CD4-positive, alpha-beta memory T cell (primary cell): Measurements from ENCODE around the gene DYSF. TPM values are rescaled to one million over a fixed set of nuclear protein-coding genes. Genes with fewer than 3 reads are reported as not detected.

ENCODE experiments used
- CTCF ChIA-PET: fragments of 350-600 bp; sonication (Branson Sonifier 250); formaldehyde crosslinking; loops from one replicate; lab custom pipeline; 2021; ENCODE audit warnings: inconsistent platforms; ENCODE audit not compliant: partially characterized antibody; lab: Charles Lee
- POLR2A ChIA-PET: fragments of 350-600 bp; sonication (Branson Sonifier 250); formaldehyde crosslinking; loops from one replicate; lab custom pipeline; 2021; ENCODE audit not compliant: partially characterized antibody; lab: Charles Lee
- DNase-seq, 5 donors: peaks; one replicate each; pipeline versions ENCODE4 v3.0.0 to v3.0.0-alpha.2; 2020 to 2022; ENCODE audit warnings: mixed read lengths in 1 of 5
- H3K27ac ChIP-seq: one replicate; pipeline ENCODE4 v1.7.0; 2013; ENCODE audit warnings: low read depth, low read length
- H3K27me3 ChIP-seq: 2 replicates; pipeline ENCODE4 v1.7.0; 2013; ENCODE audit warnings: mild to moderate bottlenecking, low read length, moderate library complexity; ENCODE audit not compliant: insufficient read depth
- H3K36me3 ChIP-seq: 2 replicates; pipeline ENCODE4 v1.7.0; 2013; ENCODE audit warnings: mild to moderate bottlenecking, low read length, moderate library complexity; ENCODE audit not compliant: insufficient read depth
- H3K4me1 ChIP-seq: 2 replicates; pipeline ENCODE4 v1.7.0; 2013; ENCODE audit warnings: mild to moderate bottlenecking, low read length, moderate library complexity; ENCODE audit not compliant: insufficient read depth
- H3K4me3 ChIP-seq, 2 donors: one replicate each; pipeline ENCODE4 v1.7.0; 2013; ENCODE audit warnings: low read length in 2 of 2, mild to moderate bottlenecking in 1 of 2
- H3K9me3 ChIP-seq, 2 donors: one replicate each; pipeline ENCODE4 v1.7.0; 2013; ENCODE audit warnings: low read length in 2 of 2, control low read depth in 1 of 2; ENCODE audit not compliant: control insufficient read depth in 1 of 2
- H3K27ac Mint-ChIP-seq, 7 donors: one replicate each; pipeline ENCODE4 v1.8.0; 2020 to 2021; ENCODE audit warnings: mixed read lengths in 7 of 7, mild to moderate bottlenecking in 6 of 7, inconsistent platforms in 3 of 7, moderate library complexity in 3 of 7
- H3K27me3 Mint-ChIP-seq, 2 donors: one replicate each; pipeline ENCODE4 v1.8.0; 2020 to 2021; ENCODE audit warnings: mixed read lengths in 2 of 2
- H3K36me3 Mint-ChIP-seq, 2 donors: one replicate each; pipeline ENCODE4 v1.8.0; 2020 to 2021; ENCODE audit warnings: mixed read lengths in 2 of 2, inconsistent platforms in 1 of 2, mild to moderate bottlenecking in 1 of 2
- H3K4me1 Mint-ChIP-seq, 4 donors: one replicate each; pipeline ENCODE4 v1.8.0; 2020 to 2021; ENCODE audit warnings: mixed read lengths in 4 of 4, mild to moderate bottlenecking in 1 of 4
- H3K4me3 Mint-ChIP-seq, 8 donors: one replicate each; pipeline ENCODE4 v1.8.0; 2020 to 2021; ENCODE audit warnings: mixed read lengths in 8 of 8, mild to moderate bottlenecking in 7 of 8, moderate library complexity in 6 of 8, inconsistent platforms in 3 of 8
- H3K9me3 Mint-ChIP-seq, 8 donors: one replicate each; pipeline ENCODE4 v1.8.0; 2020 to 2021; ENCODE audit warnings: mixed read lengths in 8 of 8, mild to moderate bottlenecking in 5 of 8, inconsistent platforms in 3 of 8, moderate library complexity in 1 of 8
- intact Hi-C: fragments of 100-400 bp; cut with micrococcal nuclease; formaldehyde crosslinking; loops from one replicate; pipeline ENCODE4 v1.15.1; 2023
- polyA plus RNA-seq, 2 donors: library from polyadenylated mRNA; unstranded; fragments of 300-500 nt; fragmentation: Illumina TruSeq; gene quantifications; one replicate each; pipeline ENCODE4 v1.2.3, GENCODE V29; 2021
- total RNA-seq, 2 experiments: library from RNA; stranded (reverse); gene quantifications; one replicate each; pipeline ENCODE4 v1.2.3, GENCODE V29; 2021

The DYSF gene
- total and polyA plus RNA-seq, 4 experiments from 2014 or later, result 0.28 to 0.49 TPM; not detected in 2

DNA sequence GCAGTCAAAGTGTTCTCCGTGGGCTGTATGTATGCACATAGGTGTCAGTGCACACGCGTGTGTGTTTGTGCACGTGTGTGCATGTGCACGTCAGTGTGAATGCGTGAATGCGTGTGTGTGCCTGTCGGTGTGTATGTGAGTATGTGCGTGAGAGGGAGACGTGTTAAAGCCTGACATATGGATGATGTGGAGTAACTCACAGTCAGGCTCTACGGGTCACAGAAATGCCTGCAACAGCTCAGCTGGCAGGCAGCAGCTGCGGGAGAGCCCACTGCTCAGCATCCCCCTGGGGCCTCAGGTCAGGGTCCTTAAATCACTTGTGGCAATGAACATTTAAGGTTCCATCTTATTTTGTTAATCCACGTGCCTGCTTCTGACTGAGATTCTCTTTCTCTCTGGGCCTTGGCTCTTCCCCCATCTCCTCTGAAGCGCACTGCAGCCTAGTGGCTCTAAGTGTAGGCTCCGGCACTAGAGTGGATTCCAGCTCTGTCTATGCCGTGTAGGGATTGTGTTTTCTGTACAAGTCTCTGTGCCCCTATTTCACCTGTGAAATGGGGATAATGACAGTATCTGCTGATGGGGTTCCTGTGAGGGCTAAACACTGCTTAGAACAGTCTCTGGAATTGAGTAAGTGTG, 63.0 kb downstream of the DYSF start:
- no peaks in the 10 kb centered on the region for H3K4me1 ChIP-seq
- no peak overlapping the region for H3K27ac ChIP-seq
- peak overlapping the region in 1 of 7 donors; percentile 9 for H3K27ac Mint-ChIP-seq
- no peak overlapping the region for H3K4me3 Mint-ChIP-seq
- no peaks in the 10 kb centered on the region for H3K4me1 Mint-ChIP-seq
- intact Hi-C loops, result no loop called here
- POLR2A ChIA-PET, result no interaction called here
- no peaks in the 10 kb centered on the region for H3K27me3 ChIP-seq
- no peaks in the 10 kb centered on the region for H3K9me3 Mint-ChIP-seq
- no peak for DNase-seq
- CTCF ChIA-PET, result interaction anchor here (0.9 to 16.7 kb wide), 4 partner anchors 8 to 217 kb away, joined by 3 to 391 read pairs (median 6); no protein-coding TSS in a partner anchor
- H3K4me3 ChIP-seq, result no peak overlapping the region
- peaks cover 4 to 10% of the 10 kb centered on the region in 2 donors for H3K27me3 Mint-ChIP-seq
- no peaks in the 10 kb centered on the region for H3K36me3 ChIP-seq
- no peaks in the 10 kb centered on the region for H3K36me3 Mint-ChIP-seq
- H3K9me3 ChIP-seq, result no peaks in the 10 kb centered on the region

DNA sequence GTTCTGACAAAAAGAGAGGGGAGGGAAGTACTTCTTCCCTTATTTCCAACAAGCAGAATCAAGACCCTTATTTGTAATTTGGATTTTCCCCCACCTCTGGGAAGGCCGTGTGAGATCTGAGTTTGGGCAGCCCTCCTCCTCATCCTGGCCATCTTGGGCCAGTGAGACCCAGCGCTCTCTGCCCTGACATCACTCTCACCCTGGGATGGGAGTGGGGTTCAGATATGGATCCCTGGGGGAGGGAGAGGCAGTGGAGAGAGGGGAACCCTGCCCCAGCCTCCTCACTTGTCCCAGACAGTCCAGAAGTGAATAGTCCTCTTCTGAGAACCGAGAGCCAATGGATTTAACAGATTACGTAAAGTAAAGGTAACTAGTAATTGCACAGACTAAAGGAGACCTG, 64.5 kb downstream of the DYSF start:
- H3K27me3 ChIP-seq, result no peaks in the 10 kb centered on the region
- Mint-ChIP-seq H3K4me3 (no peak overlapping the region), H3K36me3 (no peaks in the 10 kb centered on the region), H3K9me3 (no peaks in the 10 kb centered on the region), H3K27ac (no peak overlapping the region), H3K27me3 (peaks cover 9 to 18% of the 10 kb centered on the region in 2 donors), H3K4me1 (no peaks in the 10 kb centered on the region)
- intact Hi-C loops, result no loop called here
- no peaks in the 10 kb centered on the region for H3K9me3 ChIP-seq
- DNase-seq, result no peak
- H3K27ac ChIP-seq, result no peak overlapping the region
- ChIA-PET POLR2A (no interaction called here), CTCF (interaction anchor here (1.6 to 16.7 kb wide), 2 partner anchors 10 to 219 kb away, joined by 8 to 391 read pairs; no protein-coding TSS in a partner anchor)
- H3K4me3 ChIP-seq, result no peak overlapping the region
- no peaks in the 10 kb centered on the region for H3K4me1 ChIP-seq
- H3K36me3 ChIP-seq, result no peaks in the 10 kb centered on the region

DNA sequence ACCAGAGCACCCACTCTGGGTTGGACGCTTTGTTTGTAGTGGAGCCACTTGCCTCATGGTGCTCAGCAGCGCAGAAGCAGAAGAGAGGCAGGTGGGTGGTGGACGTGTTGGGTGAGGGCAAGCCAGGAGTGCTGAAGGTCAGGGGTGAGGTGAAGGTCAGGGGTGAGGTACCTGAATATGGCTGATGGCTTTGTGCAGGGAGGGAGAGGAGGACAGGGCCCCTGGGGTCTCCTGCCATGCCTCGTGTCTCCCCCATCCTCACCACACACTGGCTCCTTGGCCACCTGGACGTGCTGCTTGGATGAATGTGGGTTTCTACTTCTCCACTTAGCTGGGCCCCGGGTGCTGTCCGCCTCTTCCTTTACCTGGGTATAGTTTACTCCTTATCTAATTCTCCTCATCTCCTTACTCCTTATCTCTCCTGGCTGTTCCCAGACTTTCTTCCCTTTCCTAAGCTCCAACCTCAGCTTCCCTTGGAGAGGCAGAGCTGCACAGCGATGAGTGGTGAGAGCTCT, 68.1 kb downstream of the DYSF start:
- Mint-ChIP-seq H3K27me3 (peaks cover 25 to 29% of the 10 kb centered on the region in 2 donors), H3K27ac (no peak overlapping the region), H3K36me3 (no peaks in the 10 kb centered on the region), H3K4me3 (no peak overlapping the region), H3K9me3 (peaks cover 0 to 2% (median 0%) of the 10 kb centered on the region in 8 donors), H3K4me1 (no peaks in the 10 kb centered on the region)
- POLR2A ChIA-PET, result no interaction called here
- CTCF ChIA-PET, result interaction anchor here (0.8 to 1.2 kb wide), 2 partner anchors 9 to 222 kb away, joined by 3 to 5 read pairs; no protein-coding TSS in a partner anchor
- H3K27ac ChIP-seq, result no peak overlapping the region
- H3K27me3 ChIP-seq, result peaks cover 4% of the 10 kb centered on the region
- no peaks in the 10 kb centered on the region for H3K36me3 ChIP-seq
- H3K4me1 ChIP-seq, result no peaks in the 10 kb centered on the region
- no peak for DNase-seq
- H3K4me3 ChIP-seq, result no peak overlapping the region
- H3K9me3 ChIP-seq, result no peaks in the 10 kb centered on the region
- intact Hi-C loops, result no loop called here

DNA sequence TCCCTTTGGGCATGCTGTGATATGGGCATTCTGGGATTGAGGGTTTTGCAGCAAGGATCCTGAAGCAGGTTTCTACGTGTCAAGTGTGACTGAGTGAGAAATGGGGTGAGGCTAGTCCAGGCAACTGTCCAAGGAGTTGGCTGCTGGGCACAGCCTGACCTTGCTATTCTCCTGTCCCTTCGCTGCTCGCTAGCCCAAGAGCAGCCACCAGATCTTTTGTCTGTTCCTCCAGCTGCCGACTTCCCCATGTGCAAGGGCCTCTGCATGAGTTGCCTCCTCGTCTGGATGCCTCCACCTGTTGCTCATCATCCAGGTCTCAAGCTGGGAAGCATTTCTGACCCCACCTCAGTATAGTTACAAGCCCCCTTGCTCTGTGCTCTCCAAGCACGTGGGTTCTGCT, 71.1 kb downstream of the DYSF start:
- Histone ChIP-seq H3K9me3 (no peaks in the 10 kb centered on the region), H3K27me3 (peaks cover 4% of the 10 kb centered on the region), H3K4me3 (no peak overlapping the region), H3K4me1 (no peaks in the 10 kb centered on the region), H3K27ac (no peak overlapping the region), H3K36me3 (no peaks in the 10 kb centered on the region)
- no peaks in the 10 kb centered on the region for H3K4me1 Mint-ChIP-seq
- H3K27ac Mint-ChIP-seq, result no peak overlapping the region
- H3K4me3 Mint-ChIP-seq, result no peak overlapping the region
- intact Hi-C loops, result no loop called here
- CTCF ChIA-PET, result no interaction called here
- POLR2A ChIA-PET, result no interaction called here
- H3K9me3 Mint-ChIP-seq, result peaks cover 0 to 2% (median 0%) of the 10 kb centered on the region in 8 donors
- no peaks in the 10 kb centered on the region for H3K36me3 Mint-ChIP-seq
- DNase-seq, result no peak
- peaks cover 25 to 43% of the 10 kb centered on the region in 2 donors for H3K27me3 Mint-ChIP-seq

DNA sequence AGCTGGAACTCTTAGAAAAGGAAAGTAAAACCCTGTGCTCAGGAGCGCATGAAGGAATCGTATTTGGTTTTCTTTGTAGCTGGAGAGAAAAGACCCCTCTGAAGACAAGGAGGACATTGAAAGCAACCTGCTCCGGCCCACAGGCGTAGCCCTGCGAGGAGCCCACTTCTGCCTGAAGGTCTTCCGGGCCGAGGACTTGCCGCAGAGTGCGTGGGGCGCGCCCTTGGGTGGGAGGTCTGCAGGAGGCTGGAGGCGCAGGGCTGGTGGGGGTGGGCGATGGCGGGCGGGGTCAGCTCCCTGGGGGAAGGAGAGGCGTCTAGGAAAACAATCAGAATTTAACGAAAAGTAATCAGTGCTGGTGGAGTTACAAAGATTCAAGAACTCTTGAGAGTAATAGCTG, 72.8 kb downstream of the DYSF start:
- H3K9me3 ChIP-seq, result no peaks in the 10 kb centered on the region
- Mint-ChIP-seq H3K4me3 (no peak overlapping the region), H3K9me3 (peaks cover 0 to 2% (median 0%) of the 10 kb centered on the region in 8 donors), H3K27ac (no peak overlapping the region), H3K4me1 (no peaks in the 10 kb centered on the region), H3K36me3 (no peaks in the 10 kb centered on the region), H3K27me3 (peaks cover 24 to 46% of the 10 kb centered on the region in 2 donors)
- CTCF ChIA-PET, result interaction anchor here (0.6 to 1.5 kb wide), 2 partner anchors 16 to 187 kb away, joined by 3 to 8 read pairs; no protein-coding TSS in a partner anchor
- POLR2A ChIA-PET, result no interaction called here
- no peaks in the 10 kb centered on the region for H3K36me3 ChIP-seq
- intact Hi-C loops, result no loop called here
- H3K27ac ChIP-seq, result no peak overlapping the region
- H3K4me3 ChIP-seq, result no peak overlapping the region
- no peak for DNase-seq
- peaks cover 4% of the 10 kb centered on the region for H3K27me3 ChIP-seq
- H3K4me1 ChIP-seq, result no peaks in the 10 kb centered on the region

DNA sequence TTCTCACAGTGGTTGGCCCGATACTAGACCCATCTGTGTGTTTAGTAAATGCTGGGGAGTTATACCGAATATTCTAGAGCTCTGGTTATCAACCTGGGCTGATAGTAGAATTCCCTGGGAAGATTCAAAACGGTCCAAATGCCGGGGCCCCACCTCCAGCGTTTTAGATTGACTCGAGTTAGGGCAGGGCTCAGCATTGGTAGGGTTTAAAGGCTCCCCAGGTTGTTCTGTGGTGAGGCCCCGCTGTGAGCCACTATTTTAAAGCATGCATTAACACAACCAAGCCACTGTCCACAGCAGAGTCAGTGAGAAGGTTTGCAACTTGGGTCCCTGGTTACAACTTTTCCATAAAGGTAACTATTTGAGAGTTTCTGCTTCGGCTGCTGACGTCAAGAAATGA, 73.6 kb downstream of the DYSF start:
- Histone ChIP-seq H3K4me1 (no peaks in the 10 kb centered on the region), H3K27me3 (peaks cover 4% of the 10 kb centered on the region), H3K9me3 (no peaks in the 10 kb centered on the region), H3K4me3 (no peak overlapping the region), H3K27ac (no peak overlapping the region), H3K36me3 (no peaks in the 10 kb centered on the region)
- no peaks in the 10 kb centered on the region for H3K4me1 Mint-ChIP-seq
- no peak for DNase-seq
- intact Hi-C loops, result no loop called here
- ChIA-PET CTCF (interaction anchor here (1.1 to 1.5 kb wide), 2 partner anchors 10 to 16 kb away, joined by 3 to 8 read pairs; no protein-coding TSS in a partner anchor), POLR2A (no interaction called here)
- no peaks in the 10 kb centered on the region for H3K36me3 Mint-ChIP-seq
- H3K4me3 Mint-ChIP-seq, result no peak overlapping the region
- H3K9me3 Mint-ChIP-seq, result peaks cover 0 to 2% (median 0%) of the 10 kb centered on the region in 8 donors
- H3K27ac Mint-ChIP-seq, result no peak overlapping the region
- H3K27me3 Mint-ChIP-seq, result peaks cover 22 to 45% of the 10 kb centered on the region in 2 donors

DNA sequence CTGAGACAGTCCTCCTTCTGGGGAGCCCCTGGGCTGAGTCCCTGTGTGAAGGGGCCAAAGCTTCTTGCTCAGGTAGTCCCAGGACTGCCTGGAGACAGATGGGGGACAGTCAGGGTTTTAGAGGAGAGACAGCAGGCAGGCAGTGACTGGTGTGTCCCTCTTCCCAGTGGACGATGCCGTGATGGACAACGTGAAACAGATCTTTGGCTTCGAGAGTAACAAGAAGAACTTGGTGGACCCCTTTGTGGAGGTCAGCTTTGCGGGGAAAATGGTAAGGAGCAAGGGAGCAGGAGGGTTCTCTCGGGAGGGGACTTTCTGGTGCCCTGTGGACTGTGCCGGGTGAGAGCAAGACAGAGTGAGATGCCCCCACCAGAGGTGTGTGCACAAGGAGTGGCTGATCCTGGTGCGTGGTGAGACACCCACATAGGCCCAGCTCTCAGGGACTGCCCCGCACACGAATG, 74.8 kb downstream of the DYSF start:
- intact Hi-C loops, result no loop called here
- Mint-ChIP-seq H3K27ac (no peak overlapping the region), H3K4me3 (no peak overlapping the region), H3K4me1 (no peaks in the 10 kb centered on the region), H3K36me3 (no peaks in the 10 kb centered on the region), H3K9me3 (peaks cover 0 to 2% (median 0%) of the 10 kb centered on the region in 8 donors), H3K27me3 (peaks cover 24 to 44% of the 10 kb centered on the region in 2 donors)
- DNase-seq, result no peak
- Histone ChIP-seq H3K27me3 (peaks cover 4% of the 10 kb centered on the region), H3K36me3 (no peaks in the 10 kb centered on the region), H3K4me3 (no peak overlapping the region), H3K4me1 (no peaks in the 10 kb centered on the region), H3K27ac (no peak overlapping the region), H3K9me3 (no peaks in the 10 kb centered on the region)
- POLR2A ChIA-PET, result no interaction called here
- CTCF ChIA-PET, result interaction anchor here (0.8 to 1.1 kb wide), 2 partner anchors 8 to 17 kb away, joined by 3 read pairs; no protein-coding TSS in a partner anchor
